SK-N-SH treated with all-trans-retinoic acid at 6 μM for 48 hours (cell line): Measurements from ENCODE around the gene DLL1.

ENCODE experiments used
- ARNTL ChIP-seq: fragments of 450-650 bp; formaldehyde crosslinking; IDR thresholded peaks from 2 replicates; pipeline ENCODE4 v1.5.0; 2020; ENCODE audit warnings: low read depth, mild to moderate bottlenecking, moderate library complexity, borderline replicate concordance
- BACH2 ChIP-seq: fragments of 250-450 bp; sonication (Bioruptor Pico); IDR thresholded peaks from 2 replicates; pipeline ENCODE4 v1.9.0; 2021; ENCODE audit warnings: mild to moderate bottlenecking, borderline replicate concordance
- CSDC2 ChIP-seq: fragments of 250-450 bp; sonication (Bioruptor Pico); IDR thresholded peaks from 2 replicates; pipeline ENCODE4 v1.5.0; 2020; ENCODE audit warnings: mild to moderate bottlenecking, moderate library complexity
- GLIS3 ChIP-seq: fragments of 250-450 bp; sonication (Bioruptor Pico); IDR thresholded peaks from 2 replicates; pipeline ENCODE4 v1.5.0; 2020; ENCODE audit warnings: mild to moderate bottlenecking, moderate library complexity
- PPARA ChIP-seq: fragments of 250-450 bp; sonication (Bioruptor Pico); IDR thresholded peaks from 2 replicates; pipeline ENCODE4 v1.5.0; 2020; ENCODE audit warnings: mild to moderate bottlenecking, borderline replicate concordance
- TCF4 ChIP-seq: fragments of 250-450 bp; sonication (Bioruptor Pico); IDR thresholded peaks from 2 replicates; pipeline ENCODE4 v1.8.0; 2021; ENCODE audit warnings: mild to moderate bottlenecking, moderate library complexity, borderline replicate concordance
- ZC3H10 ChIP-seq: fragments of 250-450 bp; sonication (Bioruptor Pico); IDR thresholded peaks from 2 replicates; pipeline ENCODE4 v1.5.1; 2021; ENCODE audit warnings: mild to moderate bottlenecking, moderate library complexity
- ZFP3 ChIP-seq: fragments of 250-450 bp; sonication (Bioruptor Pico); IDR thresholded peaks from 2 replicates; pipeline ENCODE4 v1.5.0; 2020; ENCODE audit warnings: mild to moderate bottlenecking, moderate library complexity
- ZFP30 ChIP-seq: fragments of 450-650 bp; formaldehyde crosslinking; IDR thresholded peaks from 2 replicates; pipeline ENCODE4 v1.5.0; 2022; ENCODE audit warnings: mild to moderate bottlenecking, moderate library complexity
- TF ChIP-seq, protein P1 (sequence below): fragments of 250-450 bp; sonication (Bioruptor Pico); IDR thresholded peaks from 2 replicates; pipeline ENCODE4 v1.5.1; 2021; ENCODE audit warnings: mild to moderate bottlenecking, moderate library complexity
- TF ChIP-seq, protein P2 (sequence below): fragments of 250-450 bp; sonication (Bioruptor Pico); IDR thresholded peaks from 2 replicates; pipeline ENCODE4 v1.8.0; 2020; ENCODE audit warnings: mild to moderate bottlenecking, moderate library complexity, borderline replicate concordance

DNA sequence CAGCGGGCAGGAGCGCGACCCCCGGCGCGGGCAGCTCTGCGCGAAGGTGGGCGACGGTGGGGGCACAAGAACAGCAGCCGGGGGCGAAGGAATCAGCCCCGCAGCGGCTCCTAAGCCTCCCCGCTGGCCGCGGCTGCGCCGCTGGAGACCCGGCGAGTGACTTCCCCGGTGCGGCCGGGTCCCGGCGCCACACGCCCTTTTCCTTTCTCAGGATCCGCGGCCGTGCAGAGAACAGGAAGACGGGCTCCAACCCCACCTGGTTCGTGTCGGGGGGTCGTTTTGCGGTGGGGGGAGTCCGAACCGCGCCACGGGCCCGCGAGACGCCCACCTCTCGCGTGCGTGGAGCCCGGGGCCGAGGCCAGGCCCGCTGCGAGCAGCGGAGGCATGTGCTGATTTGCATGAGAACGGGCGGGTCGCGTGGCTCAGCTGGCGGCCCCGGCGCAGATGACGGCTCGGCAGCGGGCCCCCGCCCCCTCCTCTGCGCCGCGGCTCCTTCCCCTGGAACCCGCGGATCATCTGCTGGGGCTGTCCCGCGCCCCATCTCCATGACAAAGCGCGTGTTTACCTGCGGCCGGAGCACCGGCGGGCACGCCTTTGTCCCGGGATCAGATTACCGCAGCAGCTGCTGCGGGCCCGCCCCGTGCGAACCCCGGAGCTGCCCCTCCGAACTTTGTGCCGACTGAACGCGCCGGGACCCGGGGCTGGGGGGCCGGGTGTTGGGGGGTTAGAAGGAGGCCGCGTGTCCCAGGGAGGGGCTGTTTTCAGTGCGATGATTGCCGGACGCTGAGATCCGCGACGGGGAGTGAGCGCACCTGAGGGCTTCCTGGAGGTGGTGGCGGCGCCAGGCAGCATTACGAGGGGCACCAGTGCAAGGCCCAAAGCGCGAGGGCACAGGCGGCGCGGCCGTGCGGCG lies 4.9 kb upstream of the DLL1 start:
- TF ChIP-seq TCF4 (no peak), ZFP30 (no peak), BACH2 (CRISPR knock-in tag) (no peak), ZFP3 (CRISPR knock-in tag) (no peak), PPARA (no peak), GLIS3 (CRISPR knock-in tag) (no peak), ARNTL (CRISPR knock-in tag) (no peak), ZC3H10 (CRISPR knock-in tag) (no peak), CSDC2 (CRISPR knock-in tag) (no peak)
- TF ChIP-seq, protein P1, sequence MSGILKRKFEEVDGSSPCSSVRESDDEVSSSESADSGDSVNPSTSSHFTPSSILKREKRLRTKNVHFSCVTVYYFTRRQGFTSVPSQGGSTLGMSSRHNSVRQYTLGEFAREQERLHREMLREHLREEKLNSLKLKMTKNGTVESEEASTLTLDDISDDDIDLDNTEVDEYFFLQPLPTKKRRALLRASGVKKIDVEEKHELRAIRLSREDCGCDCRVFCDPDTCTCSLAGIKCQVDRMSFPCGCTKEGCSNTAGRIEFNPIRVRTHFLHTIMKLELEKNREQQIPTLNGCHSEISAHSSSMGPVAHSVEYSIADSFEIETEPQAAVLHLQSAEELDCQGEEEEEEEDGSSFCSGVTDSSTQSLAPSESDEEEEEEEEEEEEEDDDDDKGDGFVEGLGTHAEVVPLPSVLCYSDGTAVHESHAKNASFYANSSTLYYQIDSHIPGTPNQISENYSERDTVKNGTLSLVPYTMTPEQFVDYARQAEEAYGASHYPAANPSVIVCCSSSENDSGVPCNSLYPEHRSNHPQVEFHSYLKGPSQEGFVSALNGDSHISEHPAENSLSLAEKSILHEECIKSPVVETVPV (CRISPR knock-in tag): no peak
- TF ChIP-seq, protein P2, sequence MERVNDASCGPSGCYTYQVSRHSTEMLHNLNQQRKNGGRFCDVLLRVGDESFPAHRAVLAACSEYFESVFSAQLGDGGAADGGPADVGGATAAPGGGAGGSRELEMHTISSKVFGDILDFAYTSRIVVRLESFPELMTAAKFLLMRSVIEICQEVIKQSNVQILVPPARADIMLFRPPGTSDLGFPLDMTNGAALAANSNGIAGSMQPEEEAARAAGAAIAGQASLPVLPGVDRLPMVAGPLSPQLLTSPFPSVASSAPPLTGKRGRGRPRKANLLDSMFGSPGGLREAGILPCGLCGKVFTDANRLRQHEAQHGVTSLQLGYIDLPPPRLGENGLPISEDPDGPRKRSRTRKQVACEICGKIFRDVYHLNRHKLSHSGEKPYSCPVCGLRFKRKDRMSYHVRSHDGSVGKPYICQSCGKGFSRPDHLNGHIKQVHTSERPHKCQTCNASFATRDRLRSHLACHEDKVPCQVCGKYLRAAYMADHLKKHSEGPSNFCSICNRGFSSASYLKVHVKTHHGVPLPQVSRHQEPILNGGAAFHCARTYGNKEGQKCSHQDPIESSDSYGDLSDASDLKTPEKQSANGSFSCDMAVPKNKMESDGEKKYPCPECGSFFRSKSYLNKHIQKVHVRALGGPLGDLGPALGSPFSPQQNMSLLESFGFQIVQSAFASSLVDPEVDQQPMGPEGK: no peak
